ENCODE results near the gene ADPRHL1.

ADPRHL1 gene

GRCh38 chr13:113489171-113489548 lies 35.9 kb upstream of the ADPRHL1 start:
- Histone ChIP-seq H4K20me1 (ENCODE audit: insufficient read depth, low read length) (no peaks in the 10 kb centered on the region), H3K4me1 (ENCODE audit: insufficient read depth, low read length, severe bottlenecking) (peaks cover 65% of the 10 kb centered on the region), H3K9me3 (ENCODE audit: low read length) (no peaks in the 10 kb centered on the region), H3K36me3 (ENCODE audit: insufficient read depth, low read length) (peaks cover 7% of the 10 kb centered on the region; the same call in 1 of the 2 replicates), H3K9ac (ENCODE audit: low read length) (peak overlapping the region; percentile 85), H3K4me2 (ENCODE audit: low read length) (peak overlapping the region; percentile 96), H2AFZ (ENCODE audit: low read length) (no peak overlapping the region), H3K27me3 (ENCODE audit: insufficient read depth, low read length) (no peaks in the 10 kb centered on the region), H3K4me3 (ENCODE audit: low read depth, low read length, poor library complexity, severe bottlenecking) (peak overlapping the region; percentile 89), H3K79me2 (ENCODE audit: insufficient read depth, low read length) (peaks cover 55% of the 10 kb centered on the region), H3F3A (ENCODE audit: insufficient read depth, low read length) (no peaks in the 10 kb centered on the region), H3K27ac (ENCODE audit: low read depth, low read length, poor library complexity, severe bottlenecking) (no peak overlapping the region), H3K9me2 (ENCODE audit: low read depth, low read length) (no peaks in the 10 kb centered on the region)
- TF ChIP-seq EZH2 (IDR thresholded peaks at IDR 0.05; ENCODE audit: borderline replicate concordance, low read length) (no peak), CTCF (IDR thresholded peaks at IDR 0.05; ENCODE audit: low read length) (peak; percentile 48; the same call in 1 of the 2 replicates)

GRCh38 chr13:113488283-113488682 lies 35.0 kb upstream of the ADPRHL1 start:
- Histone ChIP-seq H3F3A (ENCODE audit: insufficient read depth, low read length) (no peaks in the 10 kb centered on the region), H2AFZ (ENCODE audit: low read length) (no peak overlapping the region), H3K9me3 (ENCODE audit: low read length) (no peaks in the 10 kb centered on the region), H3K79me2 (ENCODE audit: insufficient read depth, low read length) (peaks cover 61% of the 10 kb centered on the region), H4K20me1 (ENCODE audit: insufficient read depth, low read length) (no peaks in the 10 kb centered on the region), H3K9ac (ENCODE audit: low read length) (peak overlapping the region; percentile 85; the same call in 1 of the 2 replicates), H3K9me2 (ENCODE audit: low read depth, low read length) (no peaks in the 10 kb centered on the region), H3K27ac (ENCODE audit: low read depth, low read length, poor library complexity, severe bottlenecking) (peak overlapping the region; percentile 24), H3K4me1 (ENCODE audit: insufficient read depth, low read length, severe bottlenecking) (peaks cover 56% of the 10 kb centered on the region), H3K4me3 (ENCODE audit: low read depth, low read length, poor library complexity, severe bottlenecking) (peak overlapping the region; percentile 89), H3K27me3 (ENCODE audit: insufficient read depth, low read length) (no peaks in the 10 kb centered on the region), H3K36me3 (ENCODE audit: insufficient read depth, low read length) (peaks cover 15% of the 10 kb centered on the region; the same call in 1 of the 2 replicates), H3K4me2 (ENCODE audit: low read length) (peak overlapping the region; percentile 96)
- TF ChIP-seq EZH2 (IDR thresholded peaks at IDR 0.05; ENCODE audit: borderline replicate concordance, low read length) = no peak
- TF ChIP-seq CTCF (IDR thresholded peaks at IDR 0.05; ENCODE audit: low read length) = no peak

GRCh38 chr13:113486698-113487097 lies 33.4 kb upstream of the ADPRHL1 start:
- peaks cover 42% of the 10 kb centered on the region for H3K4me1 ChIP-seq (ENCODE audit: insufficient read depth, low read length, severe bottlenecking)
- no peaks in the 10 kb centered on the region for H3K9me2 ChIP-seq (ENCODE audit: low read depth, low read length)
- H3K4me3 ChIP-seq (ENCODE audit: low read depth, low read length, poor library complexity, severe bottlenecking) = no peak overlapping the region
- peak overlapping the region; percentile 7; the same call in 1 of the 2 replicates for H3K4me2 ChIP-seq (ENCODE audit: low read length)
- H3K79me2 ChIP-seq (ENCODE audit: insufficient read depth, low read length) = peaks cover 71% of the 10 kb centered on the region
- peaks cover 17% of the 10 kb centered on the region; the same call in 1 of the 2 replicates for H3K36me3 ChIP-seq (ENCODE audit: insufficient read depth, low read length)
- H3K9me3 ChIP-seq (ENCODE audit: low read length) = no peaks in the 10 kb centered on the region
- H3K27ac ChIP-seq (ENCODE audit: low read depth, low read length, poor library complexity, severe bottlenecking) = peak overlapping the region; percentile 26
- no peaks in the 10 kb centered on the region for H3F3A ChIP-seq (ENCODE audit: insufficient read depth, low read length)
- H3K9ac ChIP-seq (ENCODE audit: low read length) = no peak overlapping the region
- H3K27me3 ChIP-seq (ENCODE audit: insufficient read depth, low read length) = no peaks in the 10 kb centered on the region
- H4K20me1 ChIP-seq (ENCODE audit: insufficient read depth, low read length) = no peaks in the 10 kb centered on the region
- H2AFZ ChIP-seq (ENCODE audit: low read length) = no peak overlapping the region
- TF ChIP-seq EZH2 (IDR thresholded peaks at IDR 0.05; ENCODE audit: borderline replicate concordance, low read length) (no peak), CTCF (IDR thresholded peaks at IDR 0.05; ENCODE audit: low read length) (no peak)
